ENCODE data around the gene STAT6.

The STAT6 gene, protein sequence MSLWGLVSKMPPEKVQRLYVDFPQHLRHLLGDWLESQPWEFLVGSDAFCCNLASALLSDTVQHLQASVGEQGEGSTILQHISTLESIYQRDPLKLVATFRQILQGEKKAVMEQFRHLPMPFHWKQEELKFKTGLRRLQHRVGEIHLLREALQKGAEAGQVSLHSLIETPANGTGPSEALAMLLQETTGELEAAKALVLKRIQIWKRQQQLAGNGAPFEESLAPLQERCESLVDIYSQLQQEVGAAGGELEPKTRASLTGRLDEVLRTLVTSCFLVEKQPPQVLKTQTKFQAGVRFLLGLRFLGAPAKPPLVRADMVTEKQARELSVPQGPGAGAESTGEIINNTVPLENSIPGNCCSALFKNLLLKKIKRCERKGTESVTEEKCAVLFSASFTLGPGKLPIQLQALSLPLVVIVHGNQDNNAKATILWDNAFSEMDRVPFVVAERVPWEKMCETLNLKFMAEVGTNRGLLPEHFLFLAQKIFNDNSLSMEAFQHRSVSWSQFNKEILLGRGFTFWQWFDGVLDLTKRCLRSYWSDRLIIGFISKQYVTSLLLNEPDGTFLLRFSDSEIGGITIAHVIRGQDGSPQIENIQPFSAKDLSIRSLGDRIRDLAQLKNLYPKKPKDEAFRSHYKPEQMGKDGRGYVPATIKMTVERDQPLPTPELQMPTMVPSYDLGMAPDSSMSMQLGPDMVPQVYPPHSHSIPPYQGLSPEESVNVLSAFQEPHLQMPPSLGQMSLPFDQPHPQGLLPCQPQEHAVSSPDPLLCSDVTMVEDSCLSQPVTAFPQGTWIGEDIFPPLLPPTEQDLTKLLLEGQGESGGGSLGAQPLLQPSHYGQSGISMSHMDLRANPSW

GRCh38 chr12:57111031-57111734 lies at the start of gene STAT6:
TSS of gene STAT6 (minus strand) at chr12:57111362. CDS start at chr12:57108278, 3,084 bp downstream.
- DNase-seq = peak; percentile 40

DNA sequence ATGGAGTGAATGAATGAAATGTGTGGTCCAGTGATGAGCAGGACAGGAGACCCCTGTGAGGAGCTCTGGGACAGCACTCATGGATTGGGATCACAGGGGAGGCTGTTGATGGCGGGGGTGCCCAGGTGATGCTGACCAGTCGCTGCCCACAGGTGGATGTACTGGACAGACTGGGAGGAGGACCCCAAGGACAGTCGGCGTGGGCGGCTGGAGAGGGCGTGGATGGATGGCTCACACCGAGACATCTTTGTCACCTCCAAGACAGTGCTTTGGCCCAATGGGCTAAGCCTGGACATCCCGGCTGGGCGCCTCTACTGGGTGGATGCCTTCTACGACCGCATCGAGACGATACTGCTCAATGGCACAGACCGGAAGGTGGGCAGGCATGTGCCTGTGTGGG lies 49.6 kb upstream of the STAT6 start:
- no peak for DNase-seq

GRCh38 chr12:57160040-57160439 lies 48.9 kb upstream of the STAT6 start:
- no peak for DNase-seq

DNA sequence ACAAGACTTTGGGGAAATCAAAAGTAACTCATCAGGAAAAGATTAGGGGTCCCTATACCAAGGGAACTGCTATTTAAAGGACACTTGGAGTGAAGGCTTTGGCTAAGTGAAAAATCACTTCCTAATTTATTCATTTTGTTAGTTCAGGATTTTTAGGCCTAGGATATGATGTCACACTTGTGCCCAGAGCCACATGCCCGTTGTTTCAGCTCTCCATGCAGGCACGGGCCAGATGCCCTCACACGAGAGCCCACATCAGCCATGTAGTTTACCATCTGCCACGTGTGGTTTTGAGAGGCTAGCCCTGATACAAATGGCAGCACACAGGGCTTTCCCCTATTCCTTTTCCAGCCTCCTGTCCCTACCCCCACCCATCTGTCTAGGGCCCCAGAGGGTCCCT lies 48.1 kb upstream of the STAT6 start:
- no peak for DNase-seq

- DNase-seq = no peak
Observed at GRCh38 chr12:57158665-57159064, 47.5 kb upstream of the STAT6 start.

DNA sequence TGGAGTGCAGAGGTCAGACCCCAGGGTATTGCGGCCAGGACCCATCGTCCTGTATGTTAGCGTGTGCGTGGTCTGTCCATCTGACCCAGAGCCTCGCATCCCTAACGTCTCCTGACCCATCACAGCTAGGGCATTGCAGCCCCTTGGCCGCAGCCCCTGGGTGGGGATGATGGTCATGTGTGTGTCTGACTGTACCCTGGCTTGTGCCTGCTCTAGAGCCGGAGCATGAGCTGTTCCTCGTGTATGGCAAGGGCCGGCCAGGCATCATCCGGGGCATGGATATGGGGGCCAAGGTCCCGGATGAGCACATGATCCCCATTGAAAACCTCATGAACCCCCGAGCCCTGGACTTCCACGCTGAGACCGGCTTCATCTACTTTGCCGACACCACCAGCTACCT lies 47.0 kb upstream of the STAT6 start:
- DNase-seq = no peak

- no peak for DNase-seq
Observed at GRCh38 chr12:57157588-57158173, 46.5 kb upstream of the STAT6 start.

GRCh38 chr12:57156701-57157403 lies 45.7 kb upstream of the STAT6 start:
- no peak for DNase-seq

DNA sequence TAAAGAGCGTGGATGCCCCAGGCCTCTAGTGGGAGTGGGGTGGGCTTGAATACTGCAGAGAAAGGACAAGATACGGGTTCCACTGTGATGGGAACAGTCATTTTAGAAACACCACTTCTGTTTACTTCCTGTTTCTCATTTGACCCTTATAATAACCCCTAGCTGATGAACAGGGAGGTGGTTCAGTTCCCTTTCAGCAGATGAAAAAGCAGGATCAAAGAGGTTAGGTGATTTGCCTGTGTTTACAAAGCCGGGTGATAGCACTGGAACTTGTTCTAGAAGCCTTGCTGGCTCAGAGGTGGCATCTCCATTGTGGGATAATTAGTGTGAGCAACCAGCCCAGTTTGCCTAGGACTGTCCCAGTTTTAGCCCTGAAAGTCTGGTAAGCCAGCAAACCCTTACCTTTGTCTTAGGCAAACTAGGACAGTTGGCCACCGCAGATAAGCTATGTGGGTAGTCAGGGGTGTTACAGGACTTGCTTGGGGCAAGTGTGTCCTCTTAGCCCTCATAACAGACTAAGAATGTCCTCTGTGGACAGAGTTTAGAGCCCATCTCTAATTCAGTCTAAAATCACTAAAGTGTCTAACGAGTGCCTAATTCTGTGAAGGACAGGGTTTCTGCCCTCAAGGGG lies 43.8 kb upstream of the STAT6 start:
- DNase-seq = no peak

DNA sequence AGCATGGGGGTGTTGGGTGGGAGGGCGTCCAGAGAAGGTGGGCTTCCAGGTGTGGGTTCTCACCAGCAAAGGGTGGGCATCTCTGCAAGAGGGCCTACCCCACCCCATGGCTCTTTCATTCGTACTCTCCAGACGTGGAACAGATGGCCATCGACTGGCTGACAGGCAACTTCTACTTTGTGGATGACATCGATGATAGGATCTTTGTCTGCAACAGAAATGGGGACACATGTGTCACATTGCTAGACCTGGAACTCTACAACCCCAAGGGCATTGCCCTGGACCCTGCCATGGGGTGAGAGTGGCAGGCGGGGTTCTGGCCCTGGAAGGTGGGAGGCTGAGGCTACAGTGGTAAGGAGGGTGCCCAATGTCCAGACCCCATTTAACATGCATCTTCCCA lies 42.9 kb upstream of the STAT6 start:
- no peak for DNase-seq

DNA sequence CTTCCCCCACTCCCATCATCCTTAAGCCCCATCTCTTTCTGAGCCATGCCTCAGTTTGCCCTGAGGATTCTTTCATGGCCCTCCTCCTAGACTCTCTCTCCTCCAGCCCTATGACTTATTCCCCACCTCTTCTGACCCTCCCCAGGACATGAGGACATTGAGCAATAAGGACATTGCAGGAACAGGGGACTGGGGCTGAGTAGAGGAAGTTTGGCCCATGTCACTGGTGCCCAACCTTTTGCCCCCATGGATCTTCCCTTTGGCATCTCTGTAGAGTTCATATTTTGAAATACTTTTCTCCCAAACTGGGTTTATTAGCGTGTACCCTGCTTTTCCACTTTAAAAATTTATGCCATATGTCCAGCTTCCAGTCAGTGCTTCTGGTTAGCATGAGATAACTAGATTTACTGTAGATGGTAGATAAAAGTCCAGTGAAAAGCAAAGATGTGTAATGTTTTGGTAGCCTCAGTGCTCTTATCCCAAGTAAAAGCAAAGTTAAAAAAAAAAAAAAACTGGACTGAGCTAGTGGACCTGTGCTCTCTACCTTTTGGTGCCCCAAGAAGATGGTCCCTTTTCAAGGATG lies 42.3 kb upstream of the STAT6 start:
- DNase-seq = no peak

DNA sequence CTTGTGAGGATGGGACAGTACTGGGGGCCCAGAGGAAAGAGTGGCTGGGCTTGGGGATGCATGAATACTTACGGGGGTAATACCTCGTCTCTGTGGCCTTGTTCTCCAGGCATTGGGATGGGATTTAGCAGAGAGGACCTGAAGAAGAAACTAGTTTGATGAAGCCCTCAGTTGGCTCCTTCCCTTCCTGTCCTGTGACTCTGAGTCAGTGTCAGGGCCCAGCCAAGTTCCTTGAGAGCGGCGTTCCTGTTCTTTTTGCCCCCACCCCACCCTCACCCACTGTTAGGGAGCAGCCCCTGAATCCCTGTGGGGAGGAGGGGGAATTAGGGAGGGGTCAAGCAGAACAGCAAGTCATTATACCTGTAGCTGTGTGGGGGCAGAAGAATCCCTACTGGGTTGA lies 41.5 kb upstream of the STAT6 start:
- DNase-seq = no peak

GRCh38 chr12:57151741-57152630 lies 40.8 kb upstream of the STAT6 start:
- DNase-seq = peak; percentile 54

DNA sequence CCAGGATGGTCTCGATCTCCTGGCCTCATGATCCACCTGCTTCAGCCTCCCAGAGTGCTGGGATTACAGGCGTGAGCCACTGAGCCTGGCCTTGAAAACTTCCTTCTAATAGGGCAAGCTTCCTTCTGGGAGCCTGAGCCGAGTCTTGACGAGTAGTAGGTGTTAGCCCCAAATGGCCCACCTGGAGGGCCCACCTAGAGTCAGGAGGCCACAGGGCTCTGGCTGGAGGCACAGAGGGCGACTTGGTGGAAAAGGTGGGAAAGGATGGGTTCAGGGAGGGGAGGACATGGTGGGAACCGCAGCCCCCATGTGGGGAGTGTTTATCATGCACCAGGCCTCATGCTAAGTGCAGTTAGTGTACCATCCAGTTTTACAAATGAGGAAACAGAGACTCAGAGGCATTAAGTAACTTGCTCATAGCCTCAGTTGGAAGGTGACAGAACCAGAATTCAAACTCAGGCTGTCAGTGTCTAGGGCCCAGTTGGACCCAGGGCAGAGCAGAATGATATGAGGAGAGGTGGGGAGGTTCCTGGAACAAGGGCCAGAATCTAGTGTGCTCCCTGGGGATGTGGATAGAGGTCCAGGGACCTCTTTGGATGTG lies 39.3 kb upstream of the STAT6 start:
- DNase-seq = no peak

- DNase-seq = no peak
Observed at GRCh38 chr12:57149245-57149900, 38.2 kb upstream of the STAT6 start.

- DNase-seq = no peak
Observed at GRCh38 chr12:57148469-57149244, 37.5 kb upstream of the STAT6 start.

- DNase-seq = no peak
Observed at GRCh38 chr12:57146961-57147944, 36.1 kb upstream of the STAT6 start, which contains the start of gene LRP1-AS. TSS of gene LRP1-AS (minus strand) at chr12:57147619.
